GM19043 (cell line): ENCODE results near the gene CNTNAP2.

Experiments used
- ATAC-seq: cut with Tn5 transposase; IDR thresholded peaks from one replicate; pipeline ENCODE4 v1.9.1; 2021; ENCODE audit warnings: low read depth; ENCODE audit not compliant: unreplicated experiment

Gene CNTNAP2

DNA sequence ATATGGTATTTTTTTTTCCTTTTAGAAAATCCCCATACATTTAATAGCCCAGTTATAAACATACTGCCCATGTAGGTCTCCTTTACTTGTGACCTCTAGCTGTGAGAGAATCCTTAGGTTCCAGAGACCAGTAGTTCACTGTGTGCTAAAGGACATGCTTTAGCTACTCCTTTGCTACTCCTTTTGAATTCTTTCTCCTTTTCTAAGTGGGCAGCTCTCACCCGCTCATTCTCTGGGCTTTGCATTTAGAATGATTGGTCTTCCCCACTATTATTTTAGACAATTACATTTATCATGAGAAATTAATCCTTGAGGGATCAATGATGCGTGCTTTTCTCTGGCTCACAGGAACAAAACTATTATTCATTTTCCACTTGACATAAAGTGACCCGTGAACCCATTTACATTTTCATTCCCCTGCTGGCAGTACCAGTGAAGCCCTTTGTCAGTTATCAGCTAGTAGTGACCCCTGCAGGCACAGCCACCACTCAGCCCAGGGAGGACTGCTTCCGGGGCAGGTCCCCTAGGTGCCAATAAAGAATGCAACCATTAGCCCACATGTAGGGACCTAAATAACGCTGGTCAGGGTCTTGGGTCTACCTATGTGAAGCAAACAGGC, 844.3 kb downstream of the CNTNAP2 start:
- no peak for ATAC-seq

DNA sequence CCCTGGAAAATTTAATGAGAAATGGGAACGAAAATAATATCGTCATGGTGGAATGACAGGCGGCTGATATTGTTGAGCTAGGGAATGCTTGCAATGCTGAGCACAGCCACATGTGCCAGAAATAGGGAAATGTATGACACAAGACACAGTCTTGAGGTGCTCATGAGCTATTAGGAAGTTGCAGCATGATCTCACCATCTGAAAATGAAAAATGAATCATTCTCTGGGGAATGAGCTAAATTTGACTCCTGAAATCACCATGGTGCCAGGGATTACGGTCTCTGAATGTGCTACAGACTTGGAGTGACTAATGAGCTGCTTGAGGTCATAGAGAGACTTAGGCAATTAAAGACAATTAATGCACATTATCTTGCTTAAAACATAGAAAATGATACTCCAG, 845.0 kb downstream of the CNTNAP2 start:
- ATAC-seq, result no peak

DNA sequence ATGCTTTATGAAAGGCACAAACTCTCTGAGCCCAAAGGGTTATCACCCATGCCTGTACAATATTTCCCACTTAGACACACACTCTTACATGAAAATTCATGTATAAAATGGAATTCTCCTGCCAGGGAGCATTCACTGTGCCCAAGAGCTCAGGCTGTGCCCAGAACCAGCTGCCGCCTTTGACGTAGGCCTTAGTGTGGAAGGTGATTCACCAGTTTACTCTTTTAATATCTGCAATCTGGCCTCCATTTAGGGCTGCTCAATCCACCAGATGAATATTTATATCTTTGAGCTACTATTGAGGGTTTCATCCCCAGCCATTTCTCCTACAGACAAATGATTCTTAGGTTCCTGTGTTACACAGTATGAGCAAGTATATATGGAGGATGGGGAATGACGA, 849.7 kb downstream of the CNTNAP2 start:
- ATAC-seq, result no peak

DNA sequence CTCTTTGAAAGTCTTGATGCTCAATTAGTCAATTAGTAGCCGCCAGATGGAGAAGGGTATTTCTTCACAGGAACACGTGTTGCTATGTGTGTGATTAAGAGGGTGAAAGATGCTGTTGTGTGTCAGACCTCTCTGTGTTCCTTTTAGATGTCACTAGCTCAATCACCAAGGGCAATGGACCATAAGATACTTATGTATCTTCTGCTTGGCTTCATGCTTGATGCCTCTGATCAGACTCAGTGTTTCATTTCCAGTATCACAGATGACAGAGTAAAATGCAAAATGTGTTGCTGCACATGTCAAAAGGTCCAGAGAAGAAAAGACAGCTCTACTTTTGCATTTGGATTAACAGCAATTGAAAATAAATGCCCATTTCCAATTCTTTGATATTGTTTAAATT, 865.9 kb downstream of the CNTNAP2 start:
- no peak for ATAC-seq

DNA sequence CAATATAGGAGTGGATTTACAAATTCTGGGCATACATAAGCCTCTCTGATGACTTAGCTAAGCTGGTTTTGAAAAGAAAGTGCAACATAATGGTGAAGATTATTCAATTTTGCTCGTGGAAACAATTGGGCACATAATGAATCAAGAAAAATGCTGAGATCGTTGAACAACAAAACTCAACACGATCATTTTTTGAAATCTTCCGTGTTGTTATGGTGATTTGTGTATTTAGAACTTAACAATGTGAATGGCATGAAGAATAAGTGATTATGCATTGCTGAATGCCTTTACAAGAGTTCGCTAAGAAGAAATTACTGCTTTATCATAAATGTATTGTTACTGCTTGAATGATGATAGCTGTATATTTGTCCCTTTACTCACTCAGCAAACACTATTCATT, 875.0 kb downstream of the CNTNAP2 start:
- no peak for ATAC-seq

DNA sequence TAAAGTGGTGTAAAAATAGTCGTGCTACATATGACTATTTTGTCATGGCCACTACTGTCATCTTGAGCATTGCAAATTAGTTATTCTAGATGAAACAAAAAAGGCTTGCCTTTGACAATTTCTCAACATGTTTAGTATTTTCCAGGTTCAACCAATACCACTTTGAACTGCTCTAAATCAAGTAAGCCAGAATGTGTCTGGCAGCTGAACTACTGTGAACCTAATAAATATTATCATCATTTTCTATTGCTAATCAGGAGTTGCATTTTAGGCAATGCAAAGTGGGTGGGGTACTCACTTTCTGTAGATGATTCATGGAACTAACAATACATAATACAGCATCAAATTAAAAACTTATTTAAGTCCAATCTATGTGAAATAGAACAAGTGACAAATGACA, 877.2 kb downstream of the CNTNAP2 start:
- no peak for ATAC-seq

DNA sequence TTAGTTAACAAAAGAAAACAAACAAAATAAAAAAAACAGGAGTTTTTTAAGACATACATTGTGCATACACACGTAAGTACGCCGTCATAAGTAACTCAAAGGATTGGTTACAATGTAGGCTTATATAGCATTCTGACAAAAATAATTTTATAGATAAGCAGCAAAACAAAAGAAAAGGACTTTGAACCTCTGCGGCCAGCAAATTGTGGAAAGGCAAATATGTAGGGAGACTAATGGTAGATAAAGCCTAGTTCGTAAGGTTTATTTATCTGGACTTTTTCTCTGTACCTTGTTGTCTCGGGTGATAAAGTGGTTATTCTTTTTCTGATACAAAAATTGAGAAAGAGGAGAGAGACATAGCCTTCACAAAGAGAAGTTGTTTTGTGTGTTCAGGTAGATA, 891.9 kb downstream of the CNTNAP2 start:
- ATAC-seq, result no peak

DNA sequence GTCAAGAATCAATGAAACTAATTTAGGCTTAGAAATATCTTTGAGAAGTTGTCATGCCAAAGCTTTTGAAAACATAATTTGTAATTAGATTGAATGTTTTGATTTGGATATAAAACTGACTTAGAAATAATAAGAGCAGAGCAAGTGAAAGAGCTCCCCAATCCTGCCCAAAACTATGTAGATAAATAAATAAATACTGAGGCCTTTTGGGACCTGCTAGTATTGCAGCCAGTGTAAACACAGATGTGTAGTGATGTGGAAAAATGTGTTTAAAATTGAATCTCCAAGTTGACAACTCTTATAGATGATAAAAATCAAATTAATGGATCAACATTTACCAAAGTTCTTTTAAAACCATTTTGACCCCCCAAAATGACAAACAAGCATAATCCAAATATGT, 896.1 kb downstream of the CNTNAP2 start:
- no peak for ATAC-seq

DNA sequence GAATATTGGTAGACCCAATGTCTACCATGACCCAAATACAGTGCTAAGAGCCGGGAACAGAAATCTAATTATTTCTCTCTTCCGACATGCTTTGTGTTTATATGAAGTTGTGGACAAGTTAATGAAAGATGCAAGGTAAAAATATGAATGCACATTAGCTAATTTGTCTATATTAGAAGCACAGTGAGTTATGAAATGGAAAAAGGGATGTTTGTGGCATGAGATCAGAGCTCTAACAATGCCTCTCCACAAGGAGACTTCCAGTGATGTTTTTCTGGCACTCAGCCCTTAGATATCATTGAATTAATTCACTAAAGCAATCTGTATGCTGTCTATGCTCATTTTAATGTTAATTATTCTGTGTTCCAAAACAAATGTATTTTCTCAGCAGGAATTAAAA, 897.2 kb downstream of the CNTNAP2 start:
- no peak for ATAC-seq

DNA sequence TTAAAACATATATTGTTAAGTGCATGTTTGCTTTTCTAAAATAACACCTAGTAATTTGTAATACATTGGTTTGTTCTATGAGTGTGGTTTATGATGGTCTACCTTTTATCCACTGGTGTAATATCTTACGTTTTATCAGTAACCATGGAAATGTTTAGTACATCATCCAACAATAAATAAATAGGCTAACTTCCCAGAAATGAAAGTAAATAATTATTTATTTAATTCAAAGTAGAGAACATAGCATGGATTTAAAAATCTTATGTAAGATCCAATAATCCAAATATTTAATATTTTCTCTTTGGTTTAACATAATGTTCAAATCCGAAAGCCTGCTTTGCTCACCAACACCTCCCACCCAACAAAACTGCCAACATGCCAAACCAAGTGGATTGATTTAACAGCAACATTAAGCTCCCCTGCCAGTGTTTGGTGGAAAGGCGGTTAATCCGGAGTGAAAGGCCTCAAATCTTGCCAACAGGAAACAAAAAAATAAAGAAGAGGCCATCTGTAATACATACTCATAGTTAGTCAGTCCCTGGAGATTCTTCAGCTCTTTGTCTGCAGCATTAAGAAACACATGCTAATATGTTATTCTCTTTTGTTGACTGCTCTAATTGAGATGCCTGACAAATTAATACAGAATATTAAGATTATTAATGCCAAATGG, 897.8 kb downstream of the CNTNAP2 start:
- no peak for ATAC-seq

DNA sequence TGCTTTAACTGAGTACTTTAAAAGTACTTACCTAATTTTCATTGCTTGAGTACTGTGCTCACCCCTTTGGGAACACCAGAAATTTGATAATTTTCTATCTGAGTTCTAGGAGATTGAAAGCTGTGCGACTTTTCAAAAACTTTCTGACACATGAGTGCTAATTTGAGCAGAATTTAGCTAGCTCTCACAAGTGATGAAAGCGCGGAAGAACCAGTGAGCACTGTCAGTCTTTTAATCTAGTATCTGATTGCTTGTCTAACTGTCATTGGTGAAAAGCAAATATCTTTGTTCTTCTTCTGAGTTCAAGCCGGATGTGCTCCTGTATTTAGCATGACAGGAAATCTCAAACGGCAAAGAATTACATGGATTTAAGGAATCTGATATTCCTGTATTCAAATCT, 899.4 kb downstream of the CNTNAP2 start:
- ATAC-seq, result no peak

DNA sequence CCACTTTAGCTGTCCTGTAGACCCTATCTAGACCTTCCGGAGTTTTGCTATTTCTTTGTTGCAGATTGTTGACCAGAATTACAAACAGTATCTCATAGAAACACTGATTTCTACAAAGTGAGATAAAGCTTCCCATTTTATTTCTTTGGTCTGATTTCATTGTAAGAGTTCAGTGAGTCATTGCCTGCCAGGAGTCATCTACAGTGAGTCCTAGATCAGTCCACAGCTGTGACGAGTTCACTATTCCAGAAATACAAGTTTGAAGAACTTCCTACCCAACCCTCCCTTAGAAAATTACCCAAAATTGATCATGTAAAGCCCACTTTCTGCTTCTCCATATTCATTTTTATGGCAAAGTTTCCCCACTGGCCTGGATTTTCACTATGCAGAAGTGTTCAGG, 905.5 kb downstream of the CNTNAP2 start:
- ATAC-seq, result no peak

DNA sequence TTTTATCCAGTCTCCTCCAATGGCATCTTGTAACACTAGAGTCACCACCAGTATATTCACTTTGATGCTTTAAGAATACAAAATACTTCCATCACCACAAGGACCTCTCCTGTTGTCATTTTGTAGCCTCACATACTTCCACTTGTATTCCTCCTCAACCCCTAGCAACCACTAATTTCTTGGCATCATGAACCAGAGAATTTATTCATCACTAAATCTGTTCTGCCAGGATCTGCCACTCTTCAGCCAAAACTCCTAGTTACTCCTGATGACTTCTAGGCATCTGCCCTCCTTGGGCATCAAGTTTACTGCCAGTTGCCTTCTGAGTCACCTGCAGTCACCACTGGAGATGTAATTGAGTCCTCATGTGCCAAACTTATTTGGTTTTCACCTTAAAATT, 906.8 kb downstream of the CNTNAP2 start:
- no peak for ATAC-seq

DNA sequence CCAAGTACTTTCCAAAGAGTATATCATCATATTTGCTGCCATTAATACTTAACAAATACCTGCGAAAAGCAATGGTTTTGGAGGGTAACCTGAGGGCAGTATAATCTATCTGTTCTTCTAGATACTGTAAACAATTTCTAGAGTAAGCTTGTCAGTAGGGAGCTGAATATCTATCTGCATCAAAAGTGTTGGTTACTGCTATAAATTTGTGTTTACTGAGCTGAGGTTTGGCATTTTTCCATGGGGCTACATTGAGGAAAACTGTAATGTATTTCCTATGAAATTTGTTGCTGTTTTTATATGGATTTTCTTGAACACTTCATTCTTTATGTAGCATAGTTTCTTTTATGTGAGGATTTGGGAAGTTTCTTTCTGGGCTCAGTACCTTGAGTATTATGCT, 913.4 kb downstream of the CNTNAP2 start:
- no peak for ATAC-seq

DNA sequence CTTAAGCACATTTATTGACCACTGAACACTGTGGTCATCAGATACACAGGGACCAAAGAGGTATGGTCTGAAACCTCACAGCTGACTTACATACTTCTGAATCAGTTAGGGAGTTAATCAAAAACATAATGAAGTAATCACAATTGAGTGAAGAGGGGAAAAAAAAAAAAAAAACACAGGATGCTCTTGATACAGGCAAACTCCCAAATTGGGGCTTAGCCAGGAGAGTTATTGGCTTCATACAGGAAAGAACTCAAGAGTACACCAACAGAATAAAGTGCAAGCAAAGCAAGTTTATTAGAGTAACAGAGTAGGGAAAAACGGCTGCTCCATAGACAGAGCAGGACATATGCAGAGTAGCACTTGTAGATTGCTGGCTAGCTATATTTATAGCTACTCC, 917.0 kb downstream of the CNTNAP2 start:
- ATAC-seq, result no peak

DNA sequence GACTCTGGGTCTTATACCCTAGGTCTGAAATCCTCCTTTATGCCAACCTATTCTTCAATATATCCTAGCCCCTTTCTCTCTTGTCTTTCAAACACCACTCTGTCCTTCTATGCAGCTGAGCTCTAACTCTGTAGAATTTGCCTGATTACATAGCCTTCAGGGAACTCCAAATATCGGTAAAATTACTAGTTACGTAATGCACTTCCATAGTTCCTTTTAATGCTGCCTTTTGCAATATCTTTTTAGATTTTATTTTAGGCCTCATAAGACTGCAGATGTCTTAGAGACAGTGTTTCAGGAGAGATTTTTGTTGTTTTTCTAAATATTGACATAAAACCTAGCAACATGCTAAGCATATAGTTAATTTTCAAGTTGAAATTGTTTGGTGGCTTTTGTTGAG, 924.8 kb downstream of the CNTNAP2 start:
- ATAC-seq, result no peak

DNA sequence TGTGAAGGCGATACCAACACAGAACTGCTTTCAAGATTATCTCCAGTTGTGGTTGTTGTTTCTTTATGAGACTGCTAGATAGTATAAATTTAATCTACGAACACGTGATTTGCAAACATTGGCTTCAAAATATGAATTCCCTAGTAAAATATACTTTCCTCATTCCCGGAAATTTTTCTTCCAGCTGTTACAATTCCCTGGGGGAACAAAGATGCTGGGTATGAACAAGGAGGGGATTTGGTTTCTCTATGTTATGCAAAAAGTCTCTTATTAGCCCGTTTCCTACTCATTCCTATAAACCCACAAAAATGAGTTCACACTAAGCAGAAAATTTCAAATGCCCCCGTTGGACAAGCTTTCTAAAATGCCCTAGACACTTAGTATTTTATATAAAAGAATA, 928.3 kb downstream of the CNTNAP2 start:
- no peak for ATAC-seq

DNA sequence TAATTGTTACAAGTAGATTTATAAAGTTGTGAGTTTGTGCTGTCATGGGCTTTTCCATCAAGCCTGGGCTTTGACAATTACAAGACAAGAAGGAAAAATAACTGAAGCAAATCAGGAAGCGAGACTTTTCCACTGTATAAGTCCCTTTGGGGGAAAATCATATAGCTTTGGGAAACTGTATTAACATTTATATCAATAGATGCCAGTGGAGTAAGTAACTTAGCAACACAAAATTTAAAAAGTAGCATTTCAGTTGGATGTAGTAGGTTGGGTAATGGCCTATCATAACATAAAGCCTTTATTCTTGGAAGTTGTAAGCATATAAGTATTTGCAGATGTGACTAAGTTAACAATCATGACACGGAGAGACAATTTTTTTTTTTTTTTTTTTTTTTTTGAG, 931.1 kb downstream of the CNTNAP2 start:
- no peak for ATAC-seq

DNA sequence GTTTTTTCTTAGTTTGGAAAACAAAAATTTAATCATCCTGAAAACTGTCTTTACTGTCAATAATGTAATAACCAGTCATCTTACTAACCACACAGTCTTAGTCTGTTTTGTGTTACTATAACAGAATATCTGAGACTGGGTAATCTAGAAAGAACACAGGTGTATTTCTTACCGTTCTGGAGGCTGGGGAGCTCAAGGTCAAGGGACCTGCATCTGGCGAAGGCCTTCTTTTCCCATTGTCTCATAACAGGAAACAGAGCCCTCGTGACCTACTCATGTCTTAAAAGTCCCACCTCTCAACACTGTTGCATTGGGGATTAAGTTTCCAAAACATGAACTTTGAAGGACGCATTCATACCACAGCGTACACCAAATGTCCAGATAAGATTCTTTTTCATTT, 932.3 kb downstream of the CNTNAP2 start:
- no peak for ATAC-seq

DNA sequence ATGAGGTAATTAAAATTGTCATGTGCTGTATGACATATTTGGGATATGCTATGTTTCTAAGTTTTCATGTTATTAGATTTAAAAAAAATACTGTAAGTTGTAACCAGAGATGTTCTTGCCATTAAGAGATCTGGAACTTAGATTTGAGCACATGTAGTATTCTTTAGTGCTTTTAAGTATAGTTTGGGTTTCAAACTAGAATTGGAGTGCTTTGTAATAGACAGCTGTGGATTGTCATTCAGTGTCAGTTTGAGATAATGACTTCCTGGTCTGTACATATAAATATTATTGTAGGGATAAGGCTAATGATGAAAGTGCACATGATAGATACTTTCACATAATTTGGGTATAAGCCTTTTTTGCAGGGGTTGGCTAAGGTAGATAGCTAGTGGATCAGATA, 936.2 kb downstream of the CNTNAP2 start:
- no peak for ATAC-seq

DNA sequence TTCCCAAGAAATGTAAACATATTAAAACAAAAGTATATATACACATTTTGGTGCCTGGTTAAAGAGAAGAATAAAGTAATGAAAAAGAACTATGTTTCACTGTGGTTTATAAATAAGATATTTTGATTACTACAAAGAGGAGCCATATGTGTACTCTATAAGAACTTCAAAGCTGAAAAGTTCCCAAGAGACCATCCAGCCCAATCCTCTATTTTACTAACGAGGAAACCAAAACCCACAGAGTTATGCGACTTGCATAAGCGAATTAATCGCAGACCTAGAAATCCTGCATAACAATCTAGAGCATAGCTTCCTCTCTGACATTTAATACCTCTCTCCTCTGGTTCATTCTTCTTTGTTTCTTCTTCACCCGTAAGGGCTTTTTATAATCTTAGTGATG, 937.1 kb downstream of the CNTNAP2 start:
- ATAC-seq, result no peak

DNA sequence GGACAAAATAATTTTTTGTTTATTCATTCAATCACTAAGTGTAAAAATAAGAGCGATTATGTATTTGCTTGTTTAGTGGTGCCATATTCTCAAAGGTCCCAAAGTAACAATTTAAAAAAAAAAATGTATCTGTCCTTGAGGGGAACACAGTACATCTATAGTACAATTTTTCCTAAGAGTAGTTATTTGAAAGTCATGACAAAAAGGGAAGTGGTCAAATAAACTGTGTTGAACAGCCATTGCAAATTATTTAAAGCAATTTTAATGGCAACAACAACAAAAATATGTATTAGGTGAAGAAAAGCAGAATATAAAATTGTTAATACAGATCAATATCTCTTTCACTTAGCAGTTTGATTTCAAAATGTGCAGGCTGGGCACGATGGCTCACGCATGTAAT, 943.5 kb downstream of the CNTNAP2 start:
- ATAC-seq, result no peak

DNA sequence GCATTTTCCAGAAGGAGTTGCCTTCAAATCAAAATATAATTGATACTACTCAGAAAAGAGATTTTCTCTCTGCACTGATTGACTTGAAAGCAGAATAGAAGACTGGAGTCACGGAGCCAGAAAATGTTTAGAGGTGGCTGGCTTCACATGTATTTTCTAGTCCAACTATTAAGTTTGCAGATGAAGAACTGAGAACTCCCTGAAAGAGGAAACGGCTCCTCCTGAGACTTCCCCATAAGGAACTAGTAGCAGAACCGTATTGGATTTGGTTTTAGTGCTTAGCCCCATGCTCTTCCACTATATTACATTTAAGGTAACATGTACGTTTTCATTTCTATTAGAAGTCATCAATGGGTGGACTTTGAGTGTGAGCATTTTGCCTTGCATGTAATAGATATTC, 946.3 kb downstream of the CNTNAP2 start:
- no peak for ATAC-seq
